T47D (cell line): Measurements from ENCODE around the gene C19orf81.
"Not testable (repeated sequence)": the region's sequence is repeated elsewhere in the genome, so short reads cannot be mapped to it uniquely, and the experiment has no call there.

ENCODE experiments used
- DNase-seq, 2 experiments: peaks; one replicate each; pipeline versions ENCODE4 v3.0.0 to v3.0.0-alpha.2; 2011 to 2012; ENCODE audit warnings: low read depth in 1 of 2, low spot score in 1 of 2
- JUND ChIP-seq: IDR thresholded peaks from 2 replicates; pipeline ENCODE4 v1.6.1; 2012; ENCODE audit warnings: low read depth
- in situ Hi-C: cut with HindIII; loops from 2 replicates; pipeline ENCODE4 v1.10.0; 2016; ENCODE audit warnings: low sequenced_read_pairs, low pct_unique_long_range_greater_than_20kb

C19orf81 gene

DNA sequence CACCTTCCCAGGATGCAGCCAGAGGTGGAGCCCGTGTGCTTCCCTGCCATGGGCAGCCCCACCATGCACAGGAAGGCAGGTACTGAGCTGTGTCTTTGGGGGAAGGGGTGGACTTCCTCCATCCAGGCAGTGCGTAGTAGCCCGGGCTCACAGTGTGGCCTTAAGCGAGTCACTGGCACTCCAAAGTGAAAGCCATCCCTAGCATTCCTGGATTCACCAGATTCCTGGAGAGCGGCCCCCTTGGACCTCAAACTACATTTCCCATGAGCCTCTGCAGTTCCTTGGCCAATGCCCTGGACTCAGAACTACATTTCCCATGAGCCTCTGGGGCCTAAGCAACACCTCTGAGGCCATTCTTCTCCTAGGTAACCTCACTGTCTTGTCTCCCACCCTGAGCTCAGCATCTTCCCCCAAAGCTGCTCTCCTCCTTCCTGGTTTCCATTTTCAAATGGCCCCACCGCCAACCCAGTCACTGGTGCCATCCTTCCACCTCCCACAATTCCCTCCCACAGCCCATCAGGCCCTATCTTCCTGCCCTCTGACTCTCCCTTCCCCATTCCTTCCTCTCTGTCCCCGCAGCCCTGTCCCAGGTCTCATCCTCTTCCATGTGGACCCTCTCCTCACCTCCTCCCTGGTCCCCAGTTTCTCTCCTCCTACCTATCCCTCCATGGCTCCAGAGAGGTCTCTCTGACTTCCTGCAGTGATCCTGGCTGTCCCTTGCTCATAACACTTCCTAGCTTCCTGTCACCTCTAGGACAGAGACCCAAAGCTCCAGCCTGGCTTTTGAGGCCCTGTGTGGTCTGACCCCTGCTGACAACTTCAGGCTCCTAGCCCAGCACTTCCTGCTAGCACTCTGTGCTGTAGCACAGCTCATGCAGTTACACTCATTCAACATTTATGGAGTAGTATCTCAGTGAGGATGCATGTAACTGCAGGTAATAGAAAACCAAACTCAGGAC lies at the start of gene C19orf81:
TSS of gene C19orf81 (plus strand) at position 13 of the 959 bp plus-strand sequence. CDS start at position 13, 0 bp downstream.
- DNase-seq, result peak in 1 of 2 experiments; percentile 74
- in situ Hi-C loops, result no loop called here
- TF ChIP-seq JUND, result no peak

- no peak for DNase-seq
- TF ChIP-seq JUND, result no peak
- in situ Hi-C loops, result no loop called here
Observed at GRCh38 chr19:50601407-50602088, 47.7 kb upstream of the C19orf81 start.

DNA sequence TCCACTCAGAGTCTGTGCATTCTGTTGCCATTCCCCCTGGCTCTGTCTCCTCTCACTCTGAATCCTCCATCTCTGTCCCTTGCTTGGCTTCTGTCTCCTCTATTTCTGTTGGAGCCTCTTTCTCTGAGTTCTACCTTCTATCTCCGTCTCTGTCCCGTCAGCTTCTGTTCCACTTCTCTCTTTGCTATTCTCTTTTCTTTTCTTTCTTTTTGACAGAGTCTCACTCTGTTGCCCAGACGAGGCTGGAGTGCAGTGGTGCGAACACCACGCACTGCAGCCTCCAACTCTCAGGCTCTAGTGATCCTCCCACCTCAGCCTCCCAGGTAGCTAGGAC lies 47.2 kb upstream of the C19orf81 start:
- in situ Hi-C loops, result no loop called here
- DNase-seq, result no peak
- TF ChIP-seq JUND, result no peak

DNA sequence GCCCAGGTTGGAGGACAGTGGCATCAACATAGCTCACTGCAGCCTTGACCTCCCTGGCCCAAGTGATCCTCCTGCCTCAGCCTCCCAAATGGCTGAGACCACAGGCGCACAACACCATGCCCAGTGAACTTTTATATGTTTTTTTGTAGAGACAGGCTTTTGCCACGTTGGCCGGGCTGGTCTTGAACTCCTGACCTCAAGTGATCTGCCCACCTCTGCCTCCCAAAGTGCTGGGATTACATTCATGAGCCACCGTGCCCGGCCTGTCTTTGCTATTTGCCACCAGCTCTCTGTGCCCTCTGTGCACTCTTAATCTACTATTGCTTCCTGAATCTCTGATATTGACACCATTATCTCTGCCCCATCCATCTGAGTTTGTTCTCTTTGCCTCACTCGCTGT lies 46.7 kb upstream of the C19orf81 start:
- in situ Hi-C loops, result no loop called here

GRCh38 chr19:50602935-50603334 lies 46.3 kb upstream of the C19orf81 start:
- no peak for DNase-seq
- no peak for TF ChIP-seq JUND
- in situ Hi-C loops, result no loop called here

More for the DNA sequence above, 46.7 kb upstream of the C19orf81 start:
- DNase-seq, result no peak
- TF ChIP-seq JUND, result no peak

- in situ Hi-C loops, DNase-seq: not testable (repeated sequence)
Observed at GRCh38 chr19:50604264-50605073, 44.8 kb upstream of the C19orf81 start.

GRCh38 chr19:50606059-50606836 lies 43.0 kb upstream of the C19orf81 start:
- DNase-seq, in situ Hi-C loops: not testable (repeated sequence)

- no peak for DNase-seq
- in situ Hi-C loops, result no loop called here
- TF ChIP-seq JUND, result no peak
Observed at GRCh38 chr19:50607388-50607787, 41.9 kb upstream of the C19orf81 start.

DNA sequence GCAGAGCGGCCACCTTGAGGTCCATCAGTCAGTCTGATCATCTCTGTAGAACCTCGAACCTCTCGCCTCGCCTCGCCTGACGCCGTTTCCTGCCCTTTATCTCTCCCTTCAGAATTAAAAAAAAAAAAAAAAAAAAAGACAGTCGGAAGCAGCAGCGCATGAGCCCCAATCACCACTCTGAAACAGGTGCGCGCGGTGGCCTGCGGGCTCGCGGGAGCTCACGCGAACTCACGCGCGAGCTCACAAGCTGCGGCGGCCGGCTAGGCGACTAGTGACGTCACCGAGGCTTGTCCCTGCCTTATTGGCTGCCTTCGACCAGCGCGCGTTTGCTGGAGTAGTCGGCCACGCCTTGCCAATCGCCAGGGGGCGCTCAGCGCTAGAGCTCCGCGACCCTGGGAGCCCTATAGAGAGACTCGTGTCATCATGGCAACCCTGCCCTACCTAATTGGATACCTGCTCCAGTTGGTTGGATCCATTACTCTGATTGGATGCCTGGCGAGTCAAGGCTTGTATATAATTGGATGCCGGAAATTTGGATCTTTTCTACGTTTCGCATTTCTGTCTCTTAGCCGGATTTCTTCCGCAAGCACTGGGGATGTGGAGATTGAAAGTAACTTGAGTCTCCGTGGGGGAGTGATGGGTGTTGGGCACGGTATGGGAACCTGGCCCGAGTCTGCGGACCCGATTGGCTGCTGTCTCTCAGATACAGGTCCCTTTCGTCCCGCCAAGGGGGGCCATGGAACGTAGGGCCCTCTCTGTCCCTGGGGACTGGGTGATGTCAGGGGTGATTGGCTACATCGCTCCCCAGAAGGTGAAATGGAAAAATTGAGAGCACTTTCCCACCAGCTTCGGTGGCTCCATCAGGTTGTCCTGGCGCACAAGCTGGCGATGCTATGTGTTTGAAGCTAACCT lies 41.1 kb upstream of the C19orf81 start:
- in situ Hi-C loops, result no loop called here
- DNase-seq, result no peak
- no peak for TF ChIP-seq JUND

DNA sequence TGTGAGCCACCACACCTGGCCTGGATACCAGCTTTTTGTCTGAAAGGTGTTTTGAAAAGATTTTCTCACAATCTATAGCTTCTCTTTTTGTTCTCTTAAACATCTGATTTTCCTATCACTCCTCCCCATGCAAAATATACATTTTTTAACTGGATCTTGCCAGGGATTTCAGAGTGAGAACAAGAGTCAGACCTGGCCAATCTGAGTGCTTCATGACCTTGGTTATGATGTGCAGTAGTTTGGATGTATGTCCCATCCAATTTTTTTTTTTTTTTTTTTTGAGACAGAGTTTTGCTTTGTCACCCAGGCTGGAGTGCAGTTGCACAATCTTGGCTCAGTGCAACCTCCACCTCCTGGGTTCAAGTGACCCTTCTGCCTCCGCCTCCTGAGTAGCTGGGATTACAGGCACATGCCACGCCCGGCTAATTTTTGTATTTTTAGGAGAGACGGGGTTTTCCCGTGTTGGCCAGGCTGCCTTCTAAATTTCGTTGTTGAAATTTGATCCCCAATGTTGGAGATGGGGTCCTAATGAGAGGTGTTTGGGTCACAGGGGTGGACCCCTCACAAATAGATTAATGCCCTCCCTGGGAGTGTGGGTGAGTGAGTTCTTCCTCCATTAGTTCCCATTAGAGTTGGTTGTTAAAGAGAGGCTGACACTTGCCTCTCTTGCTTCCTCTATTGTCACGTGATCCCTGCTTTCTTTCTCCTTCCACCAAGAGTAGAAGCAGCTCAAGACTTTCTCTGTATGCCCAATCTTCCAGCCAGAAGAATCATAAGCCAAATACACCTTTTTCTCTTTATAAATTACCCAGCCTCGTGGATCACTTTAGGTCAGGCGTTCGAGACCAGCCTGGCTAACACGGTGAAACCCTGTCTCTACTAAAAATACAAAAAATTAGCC lies 36.5 kb upstream of the C19orf81 start:
- DNase-seq, in situ Hi-C loops: not testable (repeated sequence)

DNA sequence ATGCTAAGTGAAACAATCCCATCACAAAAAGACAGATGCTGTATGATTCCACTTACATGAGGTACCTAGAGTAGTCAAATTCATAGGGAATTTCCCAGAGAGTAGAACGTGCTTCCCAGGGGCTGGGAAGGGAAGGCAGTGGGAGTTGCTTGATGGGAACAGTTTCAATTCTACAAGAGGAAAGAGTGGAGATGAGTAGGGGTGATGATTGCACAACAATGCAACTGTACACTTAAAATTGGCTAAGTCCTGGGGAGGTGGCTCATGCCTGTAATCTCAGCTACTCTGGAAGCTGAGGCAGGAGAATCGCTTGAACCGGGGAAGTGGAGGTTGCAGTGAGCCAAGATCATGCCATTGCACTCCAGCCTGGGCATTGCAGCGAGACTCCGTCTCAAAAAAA lies 30.9 kb upstream of the C19orf81 start:
- in situ Hi-C loops, result not testable (repeated sequence)

GRCh38 chr19:50619184-50619583 lies 30.1 kb upstream of the C19orf81 start:
- DNase-seq, in situ Hi-C loops: not testable (repeated sequence)

More for the DNA sequence above, 30.9 kb upstream of the C19orf81 start:
- DNase-seq, result not testable (repeated sequence)

DNA sequence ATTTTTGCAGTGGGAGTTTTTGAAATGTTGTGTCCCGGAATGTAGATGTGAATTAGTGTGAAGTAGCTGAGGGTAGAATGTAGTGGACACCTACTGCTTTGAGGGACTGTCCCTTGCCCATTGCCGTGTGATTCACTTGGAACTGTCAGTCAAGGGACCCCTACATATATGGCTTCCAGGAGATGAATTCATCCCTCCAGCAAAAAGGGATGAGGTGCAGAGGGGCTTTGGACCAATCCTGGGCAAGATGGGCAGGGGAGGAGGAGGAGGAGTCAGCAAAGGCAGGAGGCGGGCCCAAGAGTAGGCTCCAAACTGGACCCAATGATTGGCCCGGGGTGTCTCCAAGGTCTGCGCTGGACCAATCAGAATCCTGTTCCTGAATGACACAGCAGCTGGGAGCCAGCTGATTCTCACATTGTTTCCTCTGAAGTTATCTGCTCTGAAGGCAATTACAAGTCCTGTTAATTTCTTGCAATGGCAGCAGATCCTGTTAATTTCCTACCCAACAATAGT lies 28.8 kb upstream of the C19orf81 start:
- in situ Hi-C loops, DNase-seq: not testable (repeated sequence)
